ENCODE data around the gene GNAL.
"Not testable (repeated sequence)": the region's sequence is repeated elsewhere in the genome, so short reads cannot be mapped to it uniquely, and the experiment has no call there.

The GNAL gene

DNA sequence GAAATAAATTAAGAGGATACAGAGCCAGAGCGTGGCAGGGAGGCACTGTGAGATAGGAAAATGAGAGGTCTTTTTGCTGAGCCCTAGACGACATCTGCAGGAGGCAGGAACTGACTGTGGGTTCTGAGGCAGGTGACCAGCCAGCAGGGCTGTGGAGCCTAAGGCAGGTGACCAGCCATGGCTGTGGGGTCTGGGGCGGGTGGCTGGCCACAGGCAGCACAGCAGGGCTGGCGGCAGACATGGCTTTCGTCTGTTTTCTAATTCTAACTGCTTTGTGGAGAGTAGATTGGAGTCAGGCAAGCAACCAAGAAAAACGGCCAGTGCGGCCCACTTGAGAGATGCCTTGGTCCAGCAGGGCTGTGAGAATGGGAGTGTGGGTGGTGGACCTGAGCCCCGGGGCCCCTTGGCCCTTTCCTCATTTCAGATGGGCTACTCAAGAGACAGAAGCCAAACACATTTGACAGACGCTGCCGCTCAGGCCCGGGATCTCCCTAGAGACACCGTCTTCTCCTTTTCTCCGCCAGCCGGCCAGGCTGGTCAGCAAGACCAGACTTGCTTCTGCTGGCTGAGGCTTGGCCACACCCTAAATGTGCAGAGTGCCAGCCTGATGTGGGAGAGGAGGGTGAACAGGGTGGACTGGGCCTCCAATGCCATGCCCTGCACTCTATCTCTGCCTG, 19.7 kb upstream of the GNAL start:
- no peak for DNase-seq (ENCODE audit: low read depth)

DNA sequence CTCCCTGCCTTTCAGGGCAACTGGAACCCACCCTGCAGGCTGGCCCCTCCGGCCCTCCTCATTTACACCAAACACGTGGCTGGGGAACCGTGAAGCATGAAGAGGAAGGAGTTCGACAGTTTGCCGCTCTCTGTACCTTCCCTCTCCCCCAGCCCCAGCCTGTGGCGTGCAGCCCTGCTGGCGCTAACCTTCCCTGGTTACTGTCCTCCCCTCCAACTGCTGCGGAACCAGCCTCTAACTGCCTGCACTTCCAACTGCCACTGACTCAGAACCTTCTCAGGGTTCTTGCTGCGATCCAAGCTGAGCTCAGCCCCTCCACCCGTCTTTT, 19.2 kb upstream of the GNAL start:
- DNase-seq (ENCODE audit: low read depth), result no peak

DNA sequence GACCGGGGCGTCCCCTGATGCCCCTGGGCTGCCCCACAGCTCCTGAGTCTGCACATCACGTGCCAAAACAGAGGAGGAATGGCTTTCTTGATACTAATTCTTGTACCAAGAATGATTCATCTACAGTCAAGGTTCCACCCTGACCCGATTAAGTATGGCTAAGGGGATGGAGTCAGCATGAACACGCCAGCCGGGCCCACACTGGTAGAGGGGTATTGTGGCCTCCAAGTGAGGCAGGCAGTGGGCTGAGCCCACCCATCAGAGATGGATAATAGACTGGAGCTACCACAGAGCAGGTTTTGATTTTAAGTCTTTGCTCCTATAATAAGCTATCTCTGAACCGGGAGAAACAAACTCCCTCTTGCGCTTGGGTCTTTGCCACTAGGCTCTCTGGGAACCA, 17.9 kb upstream of the GNAL start:
- DNase-seq (ENCODE audit: low read depth), result no peak

DNA sequence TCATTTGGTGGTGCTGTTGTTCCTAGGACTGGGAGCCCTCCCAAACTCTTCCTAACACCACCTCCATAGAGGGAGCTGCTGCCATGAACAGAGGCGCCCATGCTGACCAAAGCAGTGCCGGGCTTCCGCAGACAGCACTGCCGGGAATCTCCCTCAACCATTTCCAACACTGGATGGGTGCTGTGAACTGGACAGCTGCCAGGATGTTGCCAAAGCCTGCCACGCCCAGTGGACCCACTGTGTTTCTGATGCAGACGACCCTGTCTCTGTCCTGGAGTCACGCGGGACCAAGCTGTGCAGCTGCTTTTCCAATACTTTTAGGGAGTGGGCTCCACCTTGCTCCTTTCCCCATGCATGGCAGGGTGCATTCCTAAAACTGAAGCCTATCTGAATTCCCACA, 16.9 kb upstream of the GNAL start:
- DNase-seq (ENCODE audit: low read depth), result no peak

DNA sequence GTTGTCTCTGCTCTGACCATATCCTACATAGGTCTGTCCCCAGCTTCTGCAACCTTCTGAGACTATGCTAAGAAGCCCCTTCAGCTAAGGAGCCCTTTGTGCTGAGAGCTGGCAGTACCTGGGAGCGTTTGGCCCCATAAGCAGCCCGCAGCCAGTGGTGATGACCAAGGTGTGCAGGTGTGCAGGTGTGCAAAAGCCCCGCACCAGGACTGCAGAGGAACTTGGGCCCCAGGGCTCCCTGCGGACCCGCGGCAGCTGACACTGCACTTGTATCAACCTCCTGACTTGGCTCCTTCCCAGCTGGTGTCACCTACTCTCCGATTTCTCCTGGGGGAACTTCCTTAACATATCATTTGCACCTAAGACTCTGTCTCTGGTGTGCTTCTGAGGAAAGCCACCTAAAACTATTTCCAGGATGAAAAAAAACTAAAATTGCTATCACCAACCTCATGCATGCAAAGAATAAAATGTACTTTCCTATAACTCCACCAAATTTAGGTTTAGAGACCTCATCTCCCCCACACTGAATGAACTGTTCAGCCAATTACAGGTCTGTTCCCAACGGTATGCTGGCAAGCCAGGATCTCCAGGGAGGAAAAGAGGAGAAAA, 16.1 kb upstream of the GNAL start:
- DNase-seq (ENCODE audit: low read depth), result no peak

DNA sequence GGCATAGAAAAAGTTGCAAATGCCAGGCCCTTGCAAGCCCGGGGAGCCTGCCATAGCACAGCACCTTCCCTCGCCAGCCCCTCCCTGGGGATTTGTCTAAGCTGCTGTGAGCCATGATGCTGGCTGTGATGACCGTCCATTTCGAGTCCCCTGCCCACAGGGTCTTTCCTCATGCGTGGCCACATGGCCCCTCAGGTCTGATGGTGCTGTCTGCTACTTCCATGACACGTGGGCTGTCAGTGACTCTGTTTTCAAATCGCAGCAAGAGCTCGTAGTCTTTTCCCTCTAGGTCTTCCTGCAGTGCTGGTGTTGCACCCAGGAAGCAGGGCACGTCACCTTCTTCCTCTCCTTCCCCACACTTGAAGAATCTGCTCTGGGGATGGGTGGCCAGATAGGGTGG, 15.5 kb upstream of the GNAL start:
- no peak for DNase-seq (ENCODE audit: low read depth)

DNA sequence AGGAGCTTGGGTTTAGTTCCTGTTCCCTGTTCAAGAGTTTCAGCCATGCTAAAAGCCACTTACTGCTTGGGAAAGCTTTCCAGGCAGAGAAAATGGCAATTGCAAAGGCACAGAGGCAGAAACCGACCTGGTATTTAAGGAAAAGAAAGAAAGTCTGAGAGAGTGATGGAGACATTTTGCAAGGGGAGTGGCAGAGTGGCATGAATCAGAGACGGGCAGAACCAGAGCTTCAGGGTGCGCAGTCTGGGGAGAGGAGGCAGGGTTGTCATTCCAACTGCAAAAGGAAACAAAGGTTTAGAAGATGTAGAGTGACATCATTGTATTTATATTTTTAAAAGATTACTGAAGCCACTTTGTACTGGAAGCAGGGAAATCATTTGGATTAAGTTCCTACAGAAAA, 14.9 kb upstream of the GNAL start:
- DNase-seq (ENCODE audit: low read depth), result no peak

DNA sequence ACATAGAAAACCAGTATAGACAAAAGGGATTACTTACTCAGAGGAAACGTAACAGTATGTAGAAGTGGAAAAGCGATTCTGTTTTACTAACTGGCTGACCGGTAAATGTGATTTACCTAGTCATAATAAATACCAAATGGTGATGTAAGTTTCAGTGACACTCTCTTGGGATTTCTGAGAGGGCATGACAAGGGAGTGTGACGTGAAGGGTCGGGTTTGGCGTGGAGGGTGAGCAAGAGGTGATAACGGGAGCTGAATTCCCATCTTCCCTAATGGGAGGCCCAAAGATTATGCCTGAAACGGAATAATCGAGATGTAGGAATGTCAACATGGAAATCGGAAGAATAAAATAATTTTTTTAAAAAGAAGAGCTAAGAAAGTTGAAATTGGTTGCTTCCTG, 12.7 kb upstream of the GNAL start:
- no peak for DNase-seq (ENCODE audit: low read depth)

DNA sequence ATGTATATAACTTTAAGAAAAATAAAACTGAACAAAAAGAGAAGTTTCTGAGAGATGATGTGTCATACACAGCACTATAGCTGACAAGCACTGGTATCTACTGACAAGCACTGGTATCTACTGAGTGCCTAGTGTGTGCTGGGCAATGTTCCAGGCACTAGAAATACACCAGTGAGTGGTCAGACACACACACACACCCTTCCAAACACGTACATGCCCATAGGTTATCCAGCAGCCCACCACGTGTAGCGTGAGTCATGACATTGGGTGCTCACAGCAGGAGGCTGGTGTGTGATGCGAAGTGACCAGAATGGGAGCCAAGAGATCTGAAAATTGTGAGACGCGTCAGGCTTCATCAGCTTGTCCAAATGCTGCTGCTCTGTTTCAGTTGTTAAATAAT, 12.2 kb upstream of the GNAL start:
- no peak for DNase-seq (ENCODE audit: low read depth)

DNA sequence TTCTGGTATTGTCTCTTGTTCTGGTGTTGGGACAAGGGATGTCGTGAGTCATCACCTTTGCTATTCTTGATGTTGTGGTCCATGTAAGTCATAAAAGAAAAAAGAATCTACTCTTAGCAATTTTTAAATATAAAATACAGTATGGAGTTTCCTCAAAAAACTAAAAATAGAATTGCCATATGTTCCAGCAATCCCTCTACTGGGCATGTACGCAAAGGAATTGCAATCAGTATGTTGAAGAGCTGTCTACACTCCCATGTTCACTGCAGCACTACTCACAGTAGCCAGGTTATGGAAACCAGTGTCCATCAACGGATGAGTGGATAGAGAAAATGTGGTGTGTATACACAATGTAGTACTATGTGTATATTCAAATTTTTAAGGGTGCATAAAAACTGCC, 10.9 kb upstream of the GNAL start:
- no peak for DNase-seq (ENCODE audit: low read depth)

DNA sequence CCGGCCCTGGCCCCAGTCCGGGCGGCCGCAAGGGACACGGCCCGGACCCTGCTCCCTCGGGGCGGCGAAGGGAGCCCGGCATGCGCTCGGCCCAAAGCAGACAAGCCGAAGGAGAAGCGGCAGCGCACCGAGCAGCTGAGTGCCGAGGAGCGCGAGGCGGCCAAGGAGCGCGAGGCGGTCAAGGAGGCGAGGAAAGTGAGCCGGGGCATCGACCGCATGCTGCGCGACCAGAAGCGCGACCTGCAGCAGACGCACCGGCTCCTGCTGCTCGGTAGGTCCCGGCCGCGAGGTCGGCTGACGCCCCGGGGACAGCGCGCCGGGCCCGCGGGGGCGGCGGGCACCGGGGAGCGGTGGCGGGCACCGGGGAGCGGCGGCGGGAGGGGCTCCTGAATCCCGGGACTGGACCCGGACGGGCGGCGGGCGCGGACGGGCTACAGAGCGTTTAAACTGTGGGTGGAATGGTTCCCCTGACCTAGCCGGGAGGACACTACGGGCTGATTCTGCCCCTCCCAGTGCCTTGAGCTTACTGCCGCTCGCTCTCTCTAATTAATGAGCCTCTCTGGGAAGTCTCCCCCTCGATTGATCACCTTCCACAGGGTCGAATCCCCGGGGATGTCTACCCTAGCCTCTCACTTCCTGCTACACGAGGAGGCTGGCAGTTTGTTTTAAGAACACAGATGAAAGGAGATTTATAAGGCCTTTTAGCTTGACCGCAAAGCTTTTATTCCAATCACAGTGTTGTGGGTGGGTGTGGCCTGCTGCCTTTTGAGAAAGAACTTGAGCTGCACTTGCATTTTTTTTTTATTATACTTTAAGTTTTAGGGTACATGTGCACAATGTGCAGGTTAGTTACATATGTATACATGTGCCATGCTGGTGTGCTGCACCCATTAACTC, 853 bp downstream of the GNAL start:
- DNase-seq (ENCODE audit: low read depth), result no peak

DNA sequence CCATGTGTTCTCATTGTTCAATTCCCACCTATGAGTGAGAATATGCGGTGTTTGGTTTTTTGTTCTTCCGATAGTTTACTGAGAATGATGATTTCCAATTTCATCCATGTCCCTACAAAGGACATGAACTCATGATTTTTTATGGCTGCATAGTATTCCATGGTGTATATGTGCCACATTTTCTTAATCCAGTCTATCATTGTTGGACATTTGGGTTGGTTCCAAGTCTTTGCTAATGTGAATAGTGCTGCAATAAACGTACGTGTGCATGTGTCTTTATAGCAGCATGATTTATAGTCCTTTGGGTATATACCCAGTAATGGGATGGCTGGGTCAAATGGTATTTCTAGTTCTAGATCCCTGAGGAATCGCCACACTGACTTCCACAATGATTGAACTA, 1.6 kb downstream of the GNAL start:
- not testable (repeated sequence) for DNase-seq (ENCODE audit: low read depth)

DNA sequence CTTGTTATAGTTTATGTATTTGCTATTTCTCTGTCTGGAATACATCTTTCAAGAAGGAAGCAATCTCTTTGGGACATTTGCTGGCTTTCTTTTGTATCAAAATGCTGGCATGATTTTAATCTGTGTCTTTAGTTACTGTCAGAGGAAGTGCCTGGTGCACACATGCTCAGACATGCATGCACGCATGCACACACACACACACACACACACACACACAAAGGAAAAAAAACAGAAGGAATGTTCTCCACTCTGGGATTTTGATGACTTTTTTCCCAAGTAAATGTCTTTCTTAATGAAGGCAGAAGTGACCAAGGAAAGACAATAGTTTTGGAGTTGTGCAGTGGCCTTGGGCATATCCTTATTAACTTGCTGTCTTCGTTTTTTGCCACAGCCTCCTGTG, 6.7 kb downstream of the GNAL start:
- no peak for DNase-seq (ENCODE audit: low read depth)

DNA sequence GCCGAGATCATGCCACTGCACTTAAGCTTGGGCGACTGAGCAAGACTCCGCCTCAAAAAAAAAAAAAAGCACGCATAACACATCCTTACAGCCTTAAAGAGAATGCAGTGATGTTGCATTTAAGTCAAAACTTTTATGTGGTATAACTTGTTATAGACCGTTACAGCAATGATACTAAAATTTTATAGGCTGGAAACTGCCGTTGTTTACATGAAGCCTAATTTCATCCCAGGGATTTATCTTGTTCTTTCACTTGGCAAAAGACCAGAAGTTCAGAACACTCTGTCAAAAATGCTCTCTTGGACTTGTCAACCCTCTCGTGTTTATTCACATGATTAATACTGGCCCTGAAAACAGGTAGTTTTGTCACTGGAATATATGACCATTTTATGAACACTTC, 7.4 kb downstream of the GNAL start:
- no peak for DNase-seq (ENCODE audit: low read depth)

DNA sequence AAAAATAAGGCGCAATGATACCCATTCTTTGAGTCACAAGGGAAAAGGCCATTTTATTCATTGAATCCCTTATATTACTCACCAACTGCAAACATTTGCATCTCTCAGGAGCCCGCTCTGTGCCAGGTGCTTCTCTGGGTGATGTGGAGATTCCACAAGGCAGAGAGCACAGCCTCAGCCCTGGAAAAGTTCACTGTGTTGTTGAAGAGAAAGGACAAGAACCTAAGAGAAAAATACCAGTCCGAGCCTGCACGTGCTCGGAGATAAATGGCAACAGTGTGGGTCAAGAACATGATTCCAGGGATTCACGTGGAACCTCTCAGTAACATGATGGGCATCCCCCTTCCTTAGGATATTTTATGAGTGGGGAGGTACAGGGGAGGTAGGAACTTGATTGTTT, 11.8 kb downstream of the GNAL start:
- no peak for DNase-seq (ENCODE audit: low read depth)

DNA sequence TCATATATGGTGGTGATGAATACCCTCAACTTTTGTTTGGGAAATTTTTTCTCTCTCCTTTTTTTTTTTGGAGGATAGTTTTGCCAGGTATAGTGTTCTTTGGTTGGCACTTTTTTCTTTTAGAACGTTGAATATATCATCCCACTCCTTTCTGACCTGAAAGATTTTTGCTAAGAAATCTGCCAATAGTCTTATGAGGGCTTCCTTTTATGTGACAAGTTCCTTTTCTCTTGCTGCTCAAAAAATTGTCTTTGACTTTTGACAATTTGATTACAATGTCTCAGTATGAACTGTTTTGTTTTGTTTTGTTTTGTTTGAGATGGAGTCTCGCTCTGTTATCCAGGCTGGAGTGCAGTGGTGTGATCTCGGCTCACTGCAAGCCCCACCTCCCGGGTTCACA, 21.5 kb downstream of the GNAL start:
- DNase-seq (ENCODE audit: low read depth), result no peak

DNA sequence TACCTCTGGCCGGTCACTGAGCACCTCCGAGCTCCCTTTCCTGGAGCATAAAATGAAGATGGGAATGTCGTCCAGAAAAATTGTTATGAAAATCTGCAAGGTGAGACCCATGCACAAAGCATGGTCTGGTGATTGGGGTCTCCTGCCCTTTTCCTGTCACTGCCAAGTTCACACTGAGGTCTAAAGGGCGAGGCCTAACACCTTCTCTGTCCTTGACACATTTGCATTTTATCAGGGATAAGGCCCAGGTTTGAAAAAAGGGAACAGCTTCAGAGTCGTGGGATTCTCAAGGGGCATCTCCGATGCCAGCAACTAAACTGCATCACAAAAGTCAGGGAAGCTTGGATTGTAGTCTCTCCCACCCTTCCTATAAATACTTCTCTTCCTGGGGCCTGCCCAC, 24.7 kb downstream of the GNAL start:
- no peak for DNase-seq (ENCODE audit: low read depth)

DNA sequence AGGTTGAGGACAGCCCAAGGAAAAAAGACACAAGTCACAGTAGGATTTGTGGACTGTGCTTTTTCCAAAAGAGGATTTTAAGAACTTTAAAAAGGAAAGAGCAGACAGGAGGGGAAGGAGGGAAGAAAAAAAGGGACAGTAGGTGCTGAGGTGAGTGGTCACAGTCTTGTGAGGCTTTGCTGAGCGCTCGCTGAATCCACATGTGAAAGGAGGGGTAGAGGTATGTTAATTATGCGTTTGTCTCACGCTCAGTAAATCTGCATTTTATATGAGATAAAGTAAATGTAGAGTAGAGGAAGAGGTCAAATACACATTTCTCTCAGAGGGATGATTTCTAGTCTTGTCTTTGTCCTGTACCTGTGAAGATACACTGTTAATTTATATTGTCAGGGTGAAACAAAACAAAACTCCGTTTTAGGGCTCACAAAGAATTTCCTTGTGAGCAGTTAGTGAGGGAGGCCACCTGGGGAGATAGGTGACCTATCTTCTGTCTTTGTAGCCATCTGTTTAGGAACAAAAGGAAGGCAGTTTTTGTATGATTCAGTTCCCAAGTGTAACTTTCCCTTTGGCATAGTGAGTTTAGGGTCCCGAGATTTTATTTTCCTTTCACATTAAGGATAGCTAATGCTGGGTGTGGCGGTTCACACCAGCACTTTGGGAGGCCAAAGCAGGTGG, 25.3 kb downstream of the GNAL start:
- no peak for DNase-seq (ENCODE audit: low read depth)

DNA sequence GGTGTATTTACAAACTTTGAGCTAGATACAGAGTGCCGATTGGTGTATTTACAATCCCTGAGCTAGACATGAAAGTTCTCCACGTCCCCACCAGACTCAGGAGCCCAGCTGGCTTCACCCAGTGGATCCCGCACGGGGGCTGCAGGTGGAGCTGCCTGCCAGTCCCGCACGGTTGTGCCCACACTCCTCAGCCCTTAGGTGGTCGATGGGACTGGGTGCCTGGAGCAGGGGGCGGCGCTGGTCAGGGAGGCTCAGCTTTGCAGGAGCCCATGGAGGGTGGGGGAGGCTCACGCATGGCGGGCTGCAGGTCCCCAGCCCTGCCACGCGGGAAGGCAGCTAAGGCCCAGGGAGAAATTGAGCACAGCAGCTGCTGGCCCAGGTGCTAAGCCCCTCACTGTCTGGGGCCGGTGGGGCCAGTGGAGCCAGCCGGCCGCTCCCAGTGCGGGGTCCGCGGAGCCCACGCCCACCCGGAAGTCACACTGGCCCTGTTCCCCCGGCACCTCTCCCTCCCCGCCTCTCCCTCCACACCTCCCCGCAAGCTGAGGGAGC, 27.8 kb downstream of the GNAL start:
- not testable (repeated sequence) for DNase-seq (ENCODE audit: low read depth)

DNA sequence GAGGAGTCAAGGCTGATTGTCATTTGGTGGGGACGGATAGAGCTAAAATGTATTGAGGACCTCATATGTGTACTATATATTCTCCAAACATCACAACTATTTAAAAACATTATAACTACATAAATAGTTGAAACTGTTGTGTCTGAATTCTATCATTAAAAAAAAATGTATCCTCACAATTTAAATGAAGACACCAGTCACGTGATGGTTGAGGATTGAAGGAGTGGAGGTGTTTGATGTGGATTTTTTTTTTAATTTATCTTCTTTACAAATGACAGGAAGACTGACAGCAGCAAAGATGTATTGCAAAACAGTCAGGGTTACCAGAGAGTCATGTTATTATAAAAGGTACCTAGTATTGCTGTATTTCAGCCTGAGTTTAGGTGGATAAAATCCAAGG, 30.0 kb downstream of the GNAL start:
- DNase-seq (ENCODE audit: low read depth), result no peak

DNA sequence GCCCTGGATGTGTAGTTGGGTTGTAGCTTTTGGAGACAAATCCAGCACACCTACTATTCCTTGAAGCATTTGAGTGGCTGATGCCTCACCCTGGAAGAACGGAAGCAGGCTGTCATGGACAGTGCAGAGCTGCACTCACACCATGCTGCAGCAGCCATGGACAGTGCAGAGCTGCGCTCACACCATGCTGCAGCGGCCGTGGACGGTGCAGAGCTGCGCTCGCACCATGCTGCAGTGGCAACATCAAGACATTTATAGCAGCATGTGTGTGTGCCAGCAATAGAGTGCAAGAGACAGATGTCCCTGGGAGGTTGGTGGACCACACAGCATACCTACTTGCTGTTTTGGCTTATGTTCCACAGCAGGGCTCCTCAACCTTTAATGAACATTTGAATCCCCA, 30.6 kb downstream of the GNAL start:
- no peak for DNase-seq (ENCODE audit: low read depth)

DNA sequence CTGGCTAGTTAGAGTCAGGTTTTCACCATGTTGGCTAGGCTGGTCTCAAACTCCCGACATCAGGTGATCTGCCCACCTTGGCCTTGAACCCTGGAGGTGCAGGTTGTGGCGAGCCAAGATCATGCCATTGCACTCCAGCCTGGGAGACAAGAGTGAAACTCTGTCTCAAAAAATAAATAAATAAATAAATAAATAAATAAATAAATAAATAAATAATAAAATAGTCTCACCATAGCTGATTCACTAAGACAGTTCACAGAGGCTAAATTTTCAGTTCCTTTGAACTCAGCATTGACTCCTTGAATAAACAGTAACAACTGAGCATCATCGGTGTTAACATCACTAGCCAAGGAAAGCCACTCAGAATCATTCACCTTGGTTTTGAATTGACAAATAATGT, 32.7 kb downstream of the GNAL start:
- no peak for DNase-seq (ENCODE audit: low read depth)

DNA sequence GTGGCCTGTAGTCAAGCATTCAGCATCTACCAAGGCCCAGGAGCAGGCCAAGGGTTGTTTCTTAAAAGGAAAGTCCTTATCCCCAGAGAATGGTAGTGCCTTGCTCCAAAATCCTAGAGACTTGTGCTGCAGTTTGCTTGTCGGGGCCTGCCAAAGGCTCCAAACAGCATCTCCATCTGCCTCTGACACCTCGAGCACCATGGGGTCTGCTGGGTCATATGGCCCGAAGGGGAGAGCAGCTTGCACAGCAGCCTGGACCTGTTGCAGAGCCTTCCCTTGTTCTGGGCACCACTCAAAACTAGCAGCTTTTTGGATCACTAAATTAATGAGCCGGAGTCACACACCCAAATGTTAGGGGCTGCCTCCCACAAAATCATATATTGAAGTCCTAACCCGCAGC, 35.7 kb downstream of the GNAL start:
- no peak for DNase-seq (ENCODE audit: low read depth)

All from HS-5 (cell line).